ENCODE results near the gene PABPC3. TPM values are rescaled to one million over a fixed set of nuclear protein-coding genes. Genes with fewer than 3 reads are reported as not detected.

The PABPC3 gene
- total and polyA plus RNA-seq, 2 of the 8 experiments (the other 6 are each of a cell fraction or from before 2014, with no cell fraction given): 0.18 to 0.48 TPM

DNA sequence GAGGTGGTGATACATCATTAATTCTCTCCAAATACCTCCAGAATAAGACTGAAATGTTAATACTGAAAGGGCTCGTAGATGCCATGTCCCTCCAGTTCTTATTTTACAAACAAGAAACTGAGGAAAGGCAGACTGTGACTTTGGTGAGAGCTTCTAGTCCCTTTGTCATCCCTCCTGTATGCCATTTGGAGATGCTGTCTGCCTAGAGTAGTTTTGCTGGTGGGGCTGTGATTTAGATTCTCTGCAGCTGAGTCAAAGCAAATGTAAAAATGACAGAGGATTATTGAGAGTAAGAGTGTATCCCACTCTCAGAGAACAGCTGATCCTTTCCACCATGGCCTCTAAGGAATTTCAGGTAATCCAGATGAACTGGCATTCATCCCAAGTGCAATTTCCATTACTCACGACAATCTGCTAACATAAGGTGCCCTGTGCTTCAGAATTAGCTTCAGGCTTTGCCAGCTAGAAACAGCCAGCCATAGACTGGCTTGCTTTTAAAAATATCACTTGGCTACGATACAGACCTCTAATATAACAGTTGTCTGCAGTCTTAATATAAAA, 16.8 kb downstream of the PABPC3 start (continued):
- TF ChIP-seq SIN3A (conservative IDR thresholded peaks at IDR 0.05 in 1 of 2, IDR thresholded peaks at IDR 0.05 in 1 of 2; ENCODE audit: low read depth in 1 of 2, low read length in 2 of 2): no peak
- no peak for TF ChIP-seq POLR2A (IDR thresholded peaks at IDR 0.05; ENCODE audit: control extremely low read depth in 1 of 2, low read depth in 2 of 2, low read length in 2 of 2)
- no peak for TF ChIP-seq FOSL1 (IDR thresholded peaks at IDR 0.05; ENCODE audit: insufficient read depth, low read depth, low read length)
- TF ChIP-seq EZH2 (IDR thresholded peaks at IDR 0.05; ENCODE audit: low read depth, low read length, severe bottlenecking): no peak
- TF ChIP-seq RBBP5 (IDR thresholded peaks at IDR 0.05; ENCODE audit: borderline replicate concordance, low read depth, low read length): no peak
- TF ChIP-seq, protein P1, sequence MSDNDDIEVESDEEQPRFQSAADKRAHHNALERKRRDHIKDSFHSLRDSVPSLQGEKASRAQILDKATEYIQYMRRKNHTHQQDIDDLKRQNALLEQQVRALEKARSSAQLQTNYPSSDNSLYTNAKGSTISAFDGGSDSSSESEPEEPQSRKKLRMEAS (IDR thresholded peaks at IDR 0.05): no peak
- TF ChIP-seq YY1 (IDR thresholded peaks at IDR 0.05; ENCODE audit: low read depth, low read length): no peak
- no peak for TF ChIP-seq SRF (IDR thresholded peaks at IDR 0.05; ENCODE audit: low read depth, low read length)
- TF ChIP-seq POLR2AphosphoS5 (IDR thresholded peaks at IDR 0.05; ENCODE audit: low read depth, low read length): no peak
